Measurements from ENCODE around the gene TRMT61A. TPM values are rescaled to one million over a fixed set of nuclear protein-coding genes. Genes with fewer than 3 reads are reported as not detected.

The TRMT61A gene
- total and polyA plus RNA-seq, 10 of the 15 experiments (the other 5 are each of a cell fraction or from before 2014, with no cell fraction given) = 0.11 to 21.9 (median 11.4) TPM

DNA sequence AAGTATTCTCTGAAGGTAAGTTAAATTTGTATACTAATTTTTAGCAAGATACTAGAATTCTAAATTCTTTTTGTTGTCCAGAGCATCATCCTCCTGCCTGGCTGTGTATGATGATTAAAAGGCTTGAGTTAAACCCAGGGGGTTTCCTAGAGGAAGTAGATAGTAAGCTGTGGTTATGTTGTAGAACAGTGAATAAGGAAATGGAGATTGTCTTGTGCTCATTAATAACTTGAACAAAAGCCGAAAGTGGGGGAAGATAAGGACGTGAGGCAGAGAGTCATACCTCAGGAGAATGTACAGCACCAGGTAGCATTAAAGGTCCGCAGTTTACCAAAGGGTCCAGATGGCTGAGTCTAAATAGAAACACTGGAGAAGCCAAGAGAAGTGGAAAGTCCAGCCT is 48.4 kb upstream of the TRMT61A start (continued):
- TF ChIP-seq CHD4 (IDR thresholded peaks at IDR 0.05) (no peak), SUZ12 (IDR thresholded peaks at IDR 0.05; ENCODE audit: unreplicated experiment) (no peak), HCFC1 (IDR thresholded peaks at IDR 0.05; ENCODE audit: low read length) (no peak), POLR2A (IDR thresholded peaks at IDR 0.05; ENCODE audit: low read depth, low read length) (no peak), EP300 (IDR thresholded peaks at IDR 0.05; ENCODE audit: borderline replicate concordance in 1 of 2, control insufficient read depth in 1 of 2, low read depth in 2 of 2, low read length in 2 of 2) (peak in 1 of 2 experiments; percentile 23; a peak in 1 of 4 replicates), POLR2AphosphoS2 (IDR thresholded peaks at IDR 0.05; ENCODE audit: low read depth, low read length) (no peak), KAT2A (conservative IDR thresholded peaks at IDR 0.05; ENCODE audit: control insufficient read depth, low read depth, low read length) (no peak), ZNF207 (IDR thresholded peaks at IDR 0.05; ENCODE audit: borderline replicate concordance) (no peak), STAT1 (conservative IDR thresholded peaks at IDR 0.05) (no peak), BACH1 (IDR thresholded peaks at IDR 0.05; ENCODE audit: borderline replicate concordance) (no peak), LARP7 (IDR thresholded peaks at IDR 0.05) (no peak), HDAC6 (IDR thresholded peaks at IDR 0.05; ENCODE audit: unreplicated experiment) (no peak), NFYA (IDR thresholded peaks at IDR 0.05; ENCODE audit: borderline replicate concordance, low read depth, low read length) (no peak), ATF7 (IDR thresholded peaks at IDR 0.05; ENCODE audit: low read depth) (peak; percentile 55; the same call in 1 of the 2 replicates), MEF2A (IDR thresholded peaks at IDR 0.05; ENCODE audit: insufficient read depth, low read depth, low read length) (no peak), YBX1 (IDR thresholded peaks at IDR 0.05) (no peak), NBN (IDR thresholded peaks at IDR 0.05) (peak; percentile 61), JUNB (IDR thresholded peaks at IDR 0.05) (no peak), YY1 (IDR thresholded peaks at IDR 0.05; ENCODE audit: low read depth, low read length) (no peak), BRCA1 (IDR thresholded peaks at IDR 0.05; ENCODE audit: low read depth, low read length) (no peak), PAX5 (IDR thresholded peaks at IDR 0.05; ENCODE audit: borderline replicate concordance, low read depth, low read length) (no peak)
- TF ChIP-seq, protein P1, sequence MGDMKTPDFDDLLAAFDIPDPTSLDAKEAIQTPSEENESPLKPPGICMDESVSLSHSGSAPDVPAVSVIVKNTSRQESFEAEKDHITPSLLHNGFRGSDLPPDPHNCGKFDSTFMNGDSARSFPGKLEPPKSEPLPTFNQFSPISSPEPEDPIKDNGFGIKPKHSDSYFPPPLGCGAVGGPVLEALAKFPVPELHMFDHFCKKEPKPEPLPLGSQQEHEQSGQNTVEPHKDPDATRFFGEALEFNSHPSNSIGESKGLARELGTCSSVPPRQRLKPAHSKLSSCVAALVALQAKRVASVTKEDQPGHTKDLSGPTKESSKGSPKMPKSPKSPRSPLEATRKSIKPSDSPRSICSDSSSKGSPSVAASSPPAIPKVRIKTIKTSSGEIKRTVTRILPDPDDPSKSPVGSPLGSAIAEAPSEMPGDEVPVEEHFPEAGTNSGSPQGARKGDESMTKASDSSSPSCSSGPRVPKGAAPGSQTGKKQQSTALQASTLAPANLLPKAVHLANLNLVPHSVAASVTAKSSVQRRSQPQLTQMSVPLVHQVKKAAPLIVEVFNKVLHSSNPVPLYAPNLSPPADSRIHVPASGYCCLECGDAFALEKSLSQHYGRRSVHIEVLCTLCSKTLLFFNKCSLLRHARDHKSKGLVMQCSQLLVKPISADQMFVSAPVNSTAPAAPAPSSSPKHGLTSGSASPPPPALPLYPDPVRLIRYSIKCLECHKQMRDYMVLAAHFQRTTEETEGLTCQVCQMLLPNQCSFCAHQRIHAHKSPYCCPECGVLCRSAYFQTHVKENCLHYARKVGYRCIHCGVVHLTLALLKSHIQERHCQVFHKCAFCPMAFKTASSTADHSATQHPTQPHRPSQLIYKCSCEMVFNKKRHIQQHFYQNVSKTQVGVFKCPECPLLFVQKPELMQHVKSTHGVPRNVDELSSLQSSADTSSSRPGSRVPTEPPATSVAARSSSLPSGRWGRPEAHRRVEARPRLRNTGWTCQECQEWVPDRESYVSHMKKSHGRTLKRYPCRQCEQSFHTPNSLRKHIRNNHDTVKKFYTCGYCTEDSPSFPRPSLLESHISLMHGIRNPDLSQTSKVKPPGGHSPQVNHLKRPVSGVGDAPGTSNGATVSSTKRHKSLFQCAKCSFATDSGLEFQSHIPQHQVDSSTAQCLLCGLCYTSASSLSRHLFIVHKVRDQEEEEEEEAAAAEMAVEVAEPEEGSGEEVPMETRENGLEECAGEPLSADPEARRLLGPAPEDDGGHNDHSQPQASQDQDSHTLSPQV (IDR thresholded peaks at IDR 0.05) = no peak
- TF ChIP-seq, protein P2, sequence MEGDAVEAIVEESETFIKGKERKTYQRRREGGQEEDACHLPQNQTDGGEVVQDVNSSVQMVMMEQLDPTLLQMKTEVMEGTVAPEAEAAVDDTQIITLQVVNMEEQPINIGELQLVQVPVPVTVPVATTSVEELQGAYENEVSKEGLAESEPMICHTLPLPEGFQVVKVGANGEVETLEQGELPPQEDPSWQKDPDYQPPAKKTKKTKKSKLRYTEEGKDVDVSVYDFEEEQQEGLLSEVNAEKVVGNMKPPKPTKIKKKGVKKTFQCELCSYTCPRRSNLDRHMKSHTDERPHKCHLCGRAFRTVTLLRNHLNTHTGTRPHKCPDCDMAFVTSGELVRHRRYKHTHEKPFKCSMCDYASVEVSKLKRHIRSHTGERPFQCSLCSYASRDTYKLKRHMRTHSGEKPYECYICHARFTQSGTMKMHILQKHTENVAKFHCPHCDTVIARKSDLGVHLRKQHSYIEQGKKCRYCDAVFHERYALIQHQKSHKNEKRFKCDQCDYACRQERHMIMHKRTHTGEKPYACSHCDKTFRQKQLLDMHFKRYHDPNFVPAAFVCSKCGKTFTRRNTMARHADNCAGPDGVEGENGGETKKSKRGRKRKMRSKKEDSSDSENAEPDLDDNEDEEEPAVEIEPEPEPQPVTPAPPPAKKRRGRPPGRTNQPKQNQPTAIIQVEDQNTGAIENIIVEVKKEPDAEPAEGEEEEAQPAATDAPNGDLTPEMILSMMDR (IDR thresholded peaks at IDR 0.05 in 2 of 3, conservative IDR thresholded peaks at IDR 0.05 in 1 of 3; ENCODE audit: control insufficient read depth in 2 of 3, extremely low read depth in 1 of 3, insufficient read depth in 1 of 3, low read depth in 3 of 3, low read length in 3 of 3) = no peak
- TF ChIP-seq, protein P3, sequence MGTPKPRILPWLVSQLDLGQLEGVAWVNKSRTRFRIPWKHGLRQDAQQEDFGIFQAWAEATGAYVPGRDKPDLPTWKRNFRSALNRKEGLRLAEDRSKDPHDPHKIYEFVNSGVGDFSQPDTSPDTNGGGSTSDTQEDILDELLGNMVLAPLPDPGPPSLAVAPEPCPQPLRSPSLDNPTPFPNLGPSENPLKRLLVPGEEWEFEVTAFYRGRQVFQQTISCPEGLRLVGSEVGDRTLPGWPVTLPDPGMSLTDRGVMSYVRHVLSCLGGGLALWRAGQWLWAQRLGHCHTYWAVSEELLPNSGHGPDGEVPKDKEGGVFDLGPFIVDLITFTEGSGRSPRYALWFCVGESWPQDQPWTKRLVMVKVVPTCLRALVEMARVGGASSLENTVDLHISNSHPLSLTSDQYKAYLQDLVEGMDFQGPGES (IDR thresholded peaks at IDR 0.05) = no peak
- TF ChIP-seq, protein P4, sequence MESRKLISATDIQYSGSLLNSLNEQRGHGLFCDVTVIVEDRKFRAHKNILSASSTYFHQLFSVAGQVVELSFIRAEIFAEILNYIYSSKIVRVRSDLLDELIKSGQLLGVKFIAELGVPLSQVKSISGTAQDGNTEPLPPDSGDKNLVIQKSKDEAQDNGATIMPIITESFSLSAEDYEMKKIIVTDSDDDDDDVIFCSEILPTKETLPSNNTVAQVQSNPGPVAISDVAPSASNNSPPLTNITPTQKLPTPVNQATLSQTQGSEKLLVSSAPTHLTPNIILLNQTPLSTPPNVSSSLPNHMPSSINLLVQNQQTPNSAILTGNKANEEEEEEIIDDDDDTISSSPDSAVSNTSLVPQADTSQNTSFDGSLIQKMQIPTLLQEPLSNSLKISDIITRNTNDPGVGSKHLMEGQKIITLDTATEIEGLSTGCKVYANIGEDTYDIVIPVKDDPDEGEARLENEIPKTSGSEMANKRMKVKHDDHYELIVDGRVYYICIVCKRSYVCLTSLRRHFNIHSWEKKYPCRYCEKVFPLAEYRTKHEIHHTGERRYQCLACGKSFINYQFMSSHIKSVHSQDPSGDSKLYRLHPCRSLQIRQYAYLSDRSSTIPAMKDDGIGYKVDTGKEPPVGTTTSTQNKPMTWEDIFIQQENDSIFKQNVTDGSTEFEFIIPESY (IDR thresholded peaks at IDR 0.05) = no peak
